GM21367 (cell line): ENCODE results near the gene RAB42.

Experiments
- ATAC-seq: cut with Tn5 transposase; IDR thresholded peaks from one replicate; pipeline ENCODE4 v1.9.1; 2021; ENCODE audit not compliant: unreplicated experiment

RAB42 gene

GRCh38 chr1:28644494-28644893 lies 52.4 kb downstream of the RAB42 start:
- no peak for ATAC-seq
